Neural progenitor cell (in vitro differentiated cells): Measurements from ENCODE around the gene HSF2BP.

Source experiments
- CTCF ChIP-seq: fragments of 200-600 bp; sonication (generic); IDR thresholded peaks from 2 replicates; pipeline ENCODE4 v1.5.1; 2017; ENCODE audit warnings: antibody characterized with exemption, mild to moderate bottlenecking
- EZH2 ChIP-seq: fragments of 200-600 bp; sonication (generic); IDR thresholded peaks from 2 replicates; pipeline ENCODE4 v1.6.1; 2017; ENCODE audit warnings: antibody characterized with exemption, mild to moderate bottlenecking, moderate library complexity
- EZH2phosphoT487 ChIP-seq: fragments of 200-600 bp; sonication (generic); IDR thresholded peaks from 2 replicates; pipeline ENCODE4 v1.6.1; 2017; ENCODE audit warnings: antibody characterized with exemption

GRCh38 chr21:43693981-43694380 is 34.7 kb upstream of the HSF2BP start:
- no peak for TF ChIP-seq CTCF
- no peak for TF ChIP-seq EZH2phosphoT487
- TF ChIP-seq EZH2: no peak
